ENCODE results near the gene KRT71. TPM values are rescaled to one million over a fixed set of nuclear protein-coding genes. Genes with fewer than 3 reads are reported as not detected.
"Not testable (repeated sequence)": the region's sequence is repeated elsewhere in the genome, so short reads cannot be mapped to it uniquely, and the experiment has no call there.

KRT71 gene
- not detected for polyA plus RNA-seq (2012; ENCODE audit: insufficient read depth, insufficient read length)

DNA sequence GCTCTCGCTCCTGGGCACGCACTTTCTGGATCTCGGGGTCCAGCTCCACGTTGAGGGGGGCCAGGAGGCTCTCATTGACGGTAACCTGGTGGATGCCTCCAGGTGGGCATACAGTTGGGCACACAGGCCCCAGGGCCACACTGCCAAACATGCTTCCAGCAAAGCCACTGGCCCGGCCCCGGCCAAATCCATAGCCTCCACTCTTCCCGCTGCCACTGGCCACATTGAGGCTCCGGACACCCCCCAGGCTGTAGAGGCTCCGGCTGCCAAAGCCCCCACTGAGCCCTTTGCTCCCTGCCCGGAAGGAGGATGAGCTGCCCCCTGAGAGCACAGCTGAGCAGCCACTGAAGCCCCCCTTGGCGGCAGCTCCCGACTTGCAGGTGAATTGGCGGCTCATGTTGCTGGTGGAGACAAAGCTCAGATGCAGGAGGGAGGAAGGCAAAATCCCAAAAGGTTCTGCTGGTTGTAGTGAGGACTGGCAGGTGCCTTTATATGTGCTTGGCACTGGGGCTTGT, at the start of gene KRT71:
Gene KRT71, minus strand, starts transcription at position 465 of the 515 bp plus-strand sequence. Its CDS starts 68 bp downstream, at position 397.
- no peak for DNase-seq (ENCODE audit: low read depth, low spot score)
- no peak within 1 kb of the TSS for H3K4me3 ChIP-seq (ENCODE audit: low read length)

DNA sequence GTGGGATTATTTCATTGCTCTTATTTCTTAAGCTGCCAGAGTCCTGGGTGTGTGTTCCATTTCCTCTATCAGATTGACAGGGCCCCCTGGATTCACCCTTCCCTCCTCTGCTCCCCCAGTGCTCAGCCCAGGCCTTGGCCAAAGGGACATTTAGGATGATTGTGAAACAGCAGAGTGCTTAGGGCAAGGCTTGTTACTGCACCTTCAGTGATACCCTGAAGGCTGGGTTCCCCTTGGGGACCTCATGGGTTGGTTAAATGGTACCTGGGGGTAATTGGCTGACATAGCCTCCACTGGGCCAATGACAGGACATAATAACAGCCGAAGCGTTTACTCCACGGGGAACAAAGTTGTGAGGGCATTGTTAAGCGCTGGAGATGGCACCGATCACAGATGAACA, 49.6 kb upstream of the KRT71 start:
- no peak overlapping the region for H3K4me3 ChIP-seq (ENCODE audit: low read length)
- DNase-seq (ENCODE audit: low read depth, low spot score): no peak

DNA sequence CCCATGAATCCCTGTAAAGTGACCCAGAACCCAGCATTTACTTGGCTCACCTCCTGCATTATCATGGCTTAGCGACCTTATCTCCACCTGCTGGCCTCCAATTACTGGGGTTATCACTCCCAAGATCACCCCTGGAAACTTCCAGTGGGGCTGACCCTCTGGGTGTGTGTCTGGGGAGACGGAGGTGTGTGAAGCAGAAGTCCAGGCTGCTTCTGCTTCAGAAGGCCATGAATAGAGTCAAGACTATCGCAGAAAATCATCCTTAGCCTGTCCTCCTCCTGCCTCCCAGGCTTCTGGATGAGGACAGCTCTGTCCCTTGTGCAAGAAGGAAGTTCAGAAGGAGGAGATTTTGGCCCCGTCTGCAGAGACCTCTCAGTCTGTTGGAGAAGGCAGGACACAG, 48.7 kb upstream of the KRT71 start:
- DNase-seq (ENCODE audit: low read depth, low spot score): no peak

DNA sequence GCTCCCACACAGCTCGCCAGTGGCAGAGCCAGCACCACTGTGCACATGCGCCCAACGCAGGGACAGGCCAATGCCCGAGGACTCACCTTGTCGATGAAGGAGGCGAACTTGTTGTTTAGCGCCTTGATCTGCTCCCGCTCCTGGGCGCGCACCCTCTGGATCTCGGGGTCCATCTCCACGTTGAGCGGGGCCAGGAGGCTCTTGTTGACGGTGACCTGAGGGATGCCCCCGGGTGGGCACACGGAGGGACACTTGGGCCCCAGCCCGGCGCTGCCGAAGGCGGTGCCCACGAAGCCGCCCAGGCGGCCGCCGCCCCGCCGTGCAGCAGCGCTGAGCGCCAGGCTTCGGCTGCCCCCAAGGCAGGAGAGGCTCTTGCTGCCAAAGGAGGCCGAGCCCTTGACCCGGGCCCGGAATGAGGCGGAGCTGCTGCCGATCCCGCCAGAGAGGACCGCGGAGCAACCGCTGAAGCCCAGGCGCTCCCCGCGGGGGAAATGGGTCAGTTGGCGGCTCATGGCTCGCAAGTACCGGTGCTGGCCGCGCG, 48.1 kb upstream of the KRT71 start, which contains the start of gene KRT72:
Gene KRT72, minus strand, starts transcription at position 523 of the 541 bp plus-strand sequence. Its CDS starts 11 bp downstream, at position 512.
- DNase-seq (ENCODE audit: low read depth, low spot score): no peak
- no peak within 1 kb of the TSS for H3K4me3 ChIP-seq (ENCODE audit: low read length)

More for the DNA sequence above, 48.7 kb upstream of the KRT71 start:
- H3K4me3 ChIP-seq (ENCODE audit: low read length): no peak overlapping the region

DNA sequence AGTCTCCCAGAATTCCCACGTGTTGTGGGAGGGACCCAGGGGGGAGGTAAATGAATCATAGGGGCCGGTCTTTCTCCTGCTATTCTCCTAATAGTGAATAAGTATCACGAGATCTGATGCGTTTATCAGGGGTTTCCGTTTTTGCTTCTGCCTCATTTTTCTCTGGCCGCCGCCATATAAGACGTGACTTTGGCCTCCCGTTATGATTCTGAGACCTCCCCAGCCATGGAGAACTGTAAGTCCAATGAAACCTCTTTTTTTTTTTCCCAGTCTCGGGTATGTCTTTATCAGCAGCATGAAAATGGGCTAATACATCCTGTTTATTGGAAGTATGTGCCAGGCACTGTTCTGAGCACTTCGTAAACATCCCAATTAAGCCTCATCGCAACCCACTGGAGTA, 47.5 kb upstream of the KRT71 start:
- no peak overlapping the region for H3K4me3 ChIP-seq (ENCODE audit: low read length)
- DNase-seq (ENCODE audit: low read depth, low spot score): no peak

DNA sequence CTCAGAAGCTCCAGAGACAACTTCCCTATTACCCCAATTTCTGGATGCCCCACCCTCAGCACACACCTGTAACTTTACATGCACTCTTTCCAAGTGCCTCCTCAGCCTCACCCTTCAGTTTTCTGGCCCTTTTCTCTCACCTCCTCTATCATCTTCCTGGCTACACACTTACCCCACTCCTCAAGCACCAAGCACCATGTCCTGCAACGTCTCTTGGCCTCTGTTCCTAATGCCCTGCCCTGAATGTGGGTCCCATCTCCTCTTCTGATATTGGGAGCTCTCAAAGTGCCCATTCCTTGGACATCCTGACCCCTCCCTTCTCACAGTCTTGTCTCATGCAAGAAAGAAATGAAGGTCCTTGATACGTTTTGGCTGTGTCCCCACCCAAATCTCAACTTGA, 47.1 kb upstream of the KRT71 start:
- DNase-seq (ENCODE audit: low read depth, low spot score): no peak
- no peak overlapping the region for H3K4me3 ChIP-seq (ENCODE audit: low read length)

DNA sequence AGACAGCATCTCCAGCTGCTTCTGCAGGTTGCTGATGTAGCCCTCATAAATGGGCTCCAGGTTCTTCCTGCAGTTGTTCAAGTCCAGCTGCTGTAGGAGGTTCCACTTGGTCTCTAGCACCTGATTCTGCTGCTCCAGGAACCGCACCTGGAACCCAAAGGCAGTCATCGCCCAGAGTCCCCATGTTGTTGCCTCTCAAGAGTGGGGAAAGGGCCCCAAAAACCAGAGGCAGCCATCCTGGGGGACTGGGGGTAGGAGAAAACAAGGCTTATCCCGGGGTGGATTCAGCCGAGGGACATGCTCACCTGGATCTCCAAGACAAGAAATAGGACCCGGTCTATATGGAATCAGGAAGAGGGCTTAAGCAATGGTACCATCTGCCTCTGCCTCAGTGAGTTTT, 46.0 kb upstream of the KRT71 start:
- no peak overlapping the region for H3K4me3 ChIP-seq (ENCODE audit: low read length)
- DNase-seq (ENCODE audit: low read depth, low spot score): no peak

DNA sequence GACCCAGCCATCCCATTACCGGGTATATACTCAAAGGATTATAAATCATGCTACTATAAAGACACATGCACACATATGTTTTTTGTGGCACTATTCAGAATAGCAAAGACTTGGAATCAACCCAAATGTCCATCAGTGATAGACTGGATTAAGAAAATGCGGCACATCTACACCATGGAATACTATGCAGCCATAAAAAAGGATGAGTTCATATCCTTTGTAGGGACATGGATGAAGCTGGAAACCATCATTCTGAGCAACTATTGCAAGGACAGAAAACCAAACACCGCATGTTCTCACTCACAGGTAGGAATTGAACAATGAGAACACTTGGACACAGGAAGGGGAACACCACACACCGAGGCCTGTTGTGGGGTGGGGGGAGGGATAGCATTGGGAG, 41.3 kb upstream of the KRT71 start:
- DNase-seq (ENCODE audit: low read depth, low spot score); H3K4me3 ChIP-seq (ENCODE audit: low read length): not testable (repeated sequence)

DNA sequence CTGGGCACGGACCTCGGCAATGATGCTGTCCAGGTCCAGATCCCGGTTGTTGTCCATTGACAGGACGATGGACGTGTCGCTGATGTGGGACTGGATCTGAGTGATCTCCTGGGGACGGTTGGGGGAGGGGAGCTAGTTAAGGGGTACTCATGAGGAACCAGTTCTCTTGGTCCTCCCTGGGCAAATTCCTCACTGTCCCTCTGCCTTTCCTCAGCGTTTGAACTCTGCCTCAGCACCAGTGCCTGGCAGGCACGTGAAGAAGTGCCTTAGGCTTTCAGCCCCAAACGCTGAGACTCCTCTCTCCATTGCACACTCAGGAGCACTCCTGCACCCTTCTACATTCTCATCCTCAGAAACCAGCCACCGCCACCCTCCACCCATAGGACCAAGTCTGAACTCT, 38.6 kb upstream of the KRT71 start:
- DNase-seq (ENCODE audit: low read depth, low spot score): no peak

DNA sequence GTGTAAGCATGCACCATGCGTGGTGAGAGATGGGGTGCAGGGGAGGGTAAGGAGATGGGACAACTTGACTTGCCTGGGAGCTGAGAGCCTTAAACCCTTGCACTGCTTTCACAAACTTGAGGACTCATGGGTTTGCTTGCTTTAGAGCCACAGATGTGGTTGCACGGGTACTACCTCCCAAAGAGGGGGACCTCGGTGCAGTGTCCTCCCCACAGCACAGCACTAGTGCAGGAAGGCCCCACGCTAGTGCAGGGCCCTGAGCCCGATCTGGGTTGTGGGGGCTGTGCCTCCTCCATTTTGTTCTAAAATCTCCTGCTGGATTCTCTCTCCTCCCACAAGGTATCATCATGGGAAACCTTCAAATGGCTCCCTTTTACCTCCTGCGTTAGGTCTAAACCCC, 37.1 kb upstream of the KRT71 start:
- DNase-seq (ENCODE audit: low read depth, low spot score): no peak
- H3K4me3 ChIP-seq (ENCODE audit: low read length): no peak overlapping the region

More for the DNA sequence above, 38.6 kb upstream of the KRT71 start:
- no peak overlapping the region for H3K4me3 ChIP-seq (ENCODE audit: low read length)

DNA sequence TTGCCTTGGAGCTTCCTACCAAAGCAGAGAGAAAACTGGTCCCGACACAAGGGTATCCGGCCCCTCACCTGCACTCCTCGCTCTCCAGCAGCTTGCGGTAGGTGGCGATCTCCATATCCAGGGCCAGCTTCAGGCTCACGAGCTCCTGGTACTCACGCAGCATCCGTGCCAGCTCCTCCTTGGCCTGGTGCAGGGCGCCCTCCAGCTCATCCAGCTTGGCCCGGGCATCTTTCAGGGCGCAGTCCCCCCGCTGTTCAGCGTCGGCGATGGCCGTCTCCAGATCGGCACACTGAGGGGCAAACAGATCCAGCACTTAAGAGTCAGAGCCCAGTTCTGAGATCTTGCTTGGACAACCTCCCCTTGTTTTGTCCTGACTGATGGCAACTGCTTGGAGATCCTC, 34.6 kb upstream of the KRT71 start:
- DNase-seq (ENCODE audit: low read depth, low spot score): no peak
- H3K4me3 ChIP-seq (ENCODE audit: low read length): no peak overlapping the region

DNA sequence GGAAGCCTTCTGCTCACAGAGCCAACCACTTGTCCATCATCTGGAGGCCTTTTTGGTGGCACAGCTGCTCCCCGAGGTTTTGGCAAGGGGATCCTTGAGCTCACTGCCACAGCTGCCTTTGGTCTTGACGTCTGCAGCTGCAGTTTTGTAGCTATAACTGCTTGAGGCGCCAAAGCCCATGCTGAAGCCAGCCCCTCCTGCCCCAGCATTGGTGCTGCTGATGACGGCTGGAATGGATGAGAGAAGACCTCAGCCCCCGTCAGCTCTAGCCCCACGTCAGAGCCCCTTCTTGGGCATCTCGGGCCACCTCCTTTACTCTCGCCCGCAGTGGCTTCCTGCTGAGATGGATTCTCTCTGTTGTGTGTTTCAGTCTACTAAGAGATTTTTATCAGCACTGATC, 33.0 kb upstream of the KRT71 start:
- DNase-seq (ENCODE audit: low read depth, low spot score): peak; percentile 87
- no peak overlapping the region for H3K4me3 ChIP-seq (ENCODE audit: low read length)

DNA sequence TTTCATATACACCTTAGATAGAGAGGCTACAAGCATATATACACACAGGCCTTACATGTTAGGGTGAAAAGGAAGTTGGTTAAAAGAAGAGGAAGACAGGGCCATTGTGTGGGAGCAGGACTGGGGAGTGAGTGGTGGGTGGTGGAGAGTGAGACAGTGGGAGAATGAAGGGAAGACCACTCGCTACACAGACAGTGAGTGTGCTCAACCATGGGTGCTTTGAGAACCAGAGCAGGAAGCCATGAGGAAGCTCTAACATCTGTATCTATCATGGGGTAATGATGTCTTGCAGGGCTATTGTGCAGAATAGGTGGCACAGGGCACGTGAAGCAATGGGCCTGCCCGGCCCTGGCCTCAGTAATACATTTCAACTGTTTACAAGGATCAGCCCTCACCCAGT, 32.1 kb upstream of the KRT71 start:
- DNase-seq (ENCODE audit: low read depth, low spot score): no peak
- H3K4me3 ChIP-seq (ENCODE audit: low read length): no peak overlapping the region

DNA sequence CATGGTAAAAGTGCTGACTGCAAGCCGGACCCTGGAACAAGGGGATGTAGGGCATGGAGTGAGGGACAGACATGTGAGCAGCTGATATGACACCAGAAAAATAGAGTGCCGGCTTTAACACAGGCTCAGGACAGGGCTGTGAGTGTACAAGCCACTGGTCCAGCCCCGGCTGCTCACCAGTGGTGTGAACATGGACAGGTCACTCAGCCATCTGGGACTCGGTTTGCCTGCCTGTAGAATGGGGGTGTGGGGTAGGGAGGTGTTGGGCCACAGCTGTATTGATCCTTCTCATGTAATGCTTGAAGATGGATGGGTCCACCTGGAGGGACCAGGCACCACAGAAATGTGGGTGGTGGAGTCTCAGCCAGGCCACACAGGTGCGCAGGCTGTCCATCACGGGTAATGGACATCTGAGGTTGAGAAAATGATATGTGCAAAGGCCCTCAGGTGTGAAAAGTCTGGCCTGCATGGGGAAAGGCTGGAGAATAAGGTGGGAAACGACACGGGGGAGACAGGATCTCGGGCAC, 31.3 kb upstream of the KRT71 start:
- no peak for DNase-seq (ENCODE audit: low read depth, low spot score)
- H3K4me3 ChIP-seq (ENCODE audit: low read length): no peak overlapping the region

DNA sequence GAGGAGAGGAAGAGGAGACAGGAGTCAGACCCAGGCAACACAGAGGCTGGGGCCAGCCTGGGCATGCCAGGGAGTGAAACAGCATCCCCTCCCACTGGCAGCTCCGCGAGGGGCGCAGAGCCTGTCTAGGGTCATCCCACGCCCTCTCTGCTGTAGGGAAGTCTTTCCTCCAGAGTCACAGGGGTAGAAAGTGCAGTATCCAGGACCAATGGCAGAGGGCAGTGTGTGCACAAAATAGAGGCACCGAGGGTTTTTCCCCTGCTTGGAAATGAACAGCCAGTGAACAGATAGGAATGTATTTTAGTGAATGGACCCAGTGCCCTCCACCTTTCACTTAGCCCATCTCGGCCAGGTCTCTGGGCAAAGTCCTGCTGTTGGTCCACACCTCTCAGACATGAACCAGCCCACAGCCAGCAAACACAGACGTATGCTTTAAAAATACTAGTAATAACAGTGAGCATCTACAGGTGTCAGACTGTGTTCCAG, 30.1 kb upstream of the KRT71 start:
- peak; percentile 63 for DNase-seq (ENCODE audit: low read depth, low spot score)
- no peak overlapping the region for H3K4me3 ChIP-seq (ENCODE audit: low read length)

DNA sequence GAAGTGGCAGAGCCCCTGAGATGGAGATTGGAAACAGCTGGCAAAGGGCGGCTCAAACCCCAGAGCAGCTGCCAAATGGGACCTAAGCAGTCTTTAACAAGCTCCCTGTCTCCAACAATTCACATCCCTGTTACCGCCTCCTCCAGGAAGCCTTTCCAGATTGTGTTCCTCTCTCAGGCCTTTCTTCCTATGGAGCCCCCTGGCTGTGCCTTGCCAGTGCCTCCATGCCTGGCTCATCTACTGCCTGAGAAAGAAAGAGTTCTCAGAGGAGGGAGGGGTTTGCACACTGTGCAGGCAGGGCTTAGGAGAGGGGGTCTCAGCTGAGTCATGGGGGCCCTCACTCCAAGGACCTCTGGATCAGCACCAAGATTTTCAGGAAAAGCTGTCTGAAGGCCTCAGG, 29.5 kb upstream of the KRT71 start:
- DNase-seq (ENCODE audit: low read depth, low spot score): no peak
- no peak overlapping the region for H3K4me3 ChIP-seq (ENCODE audit: low read length)

DNA sequence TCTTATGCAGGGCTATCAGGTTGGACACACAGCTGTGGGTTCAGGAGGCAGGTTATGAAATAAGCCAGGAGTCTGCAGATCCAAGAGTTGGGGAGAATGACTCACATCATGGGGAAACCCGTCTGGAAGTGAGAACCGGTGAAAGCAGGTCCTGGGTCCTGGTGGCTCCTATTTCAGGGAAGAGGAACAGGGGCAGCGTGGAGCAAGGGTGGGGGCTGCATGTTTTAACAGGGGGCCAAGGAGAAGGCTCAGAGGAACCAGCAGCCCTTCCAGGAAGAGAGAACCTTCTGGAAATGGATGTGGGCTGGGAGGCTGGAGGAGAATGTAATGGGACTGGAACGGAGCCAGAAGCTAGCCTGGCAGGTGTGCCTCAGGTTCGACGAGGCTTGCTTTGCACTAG, 28.5 kb upstream of the KRT71 start:
- no peak for DNase-seq (ENCODE audit: low read depth, low spot score)
- H3K4me3 ChIP-seq (ENCODE audit: low read length): no peak overlapping the region

DNA sequence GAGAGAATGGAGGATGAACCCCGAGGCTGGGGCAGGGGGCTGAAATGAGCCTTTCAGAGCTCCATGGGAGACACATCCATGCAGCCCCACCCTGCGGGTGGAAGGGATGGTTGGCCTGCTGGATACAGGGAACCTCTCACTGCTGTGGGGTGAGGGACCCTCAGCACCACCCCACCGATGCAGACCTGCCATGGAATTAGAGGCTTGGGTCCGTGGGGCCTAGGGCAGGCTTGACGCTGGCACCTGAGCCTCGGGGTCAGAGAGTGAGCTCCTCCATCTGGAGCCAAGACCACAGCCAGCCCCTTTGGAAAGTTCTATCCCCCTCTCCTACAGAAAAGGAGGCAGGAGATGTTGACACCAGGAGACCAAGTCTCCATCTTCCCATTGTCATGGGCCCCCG, 28.1 kb upstream of the KRT71 start:
- DNase-seq (ENCODE audit: low read depth, low spot score): no peak
- H3K4me3 ChIP-seq (ENCODE audit: low read length): no peak overlapping the region

DNA sequence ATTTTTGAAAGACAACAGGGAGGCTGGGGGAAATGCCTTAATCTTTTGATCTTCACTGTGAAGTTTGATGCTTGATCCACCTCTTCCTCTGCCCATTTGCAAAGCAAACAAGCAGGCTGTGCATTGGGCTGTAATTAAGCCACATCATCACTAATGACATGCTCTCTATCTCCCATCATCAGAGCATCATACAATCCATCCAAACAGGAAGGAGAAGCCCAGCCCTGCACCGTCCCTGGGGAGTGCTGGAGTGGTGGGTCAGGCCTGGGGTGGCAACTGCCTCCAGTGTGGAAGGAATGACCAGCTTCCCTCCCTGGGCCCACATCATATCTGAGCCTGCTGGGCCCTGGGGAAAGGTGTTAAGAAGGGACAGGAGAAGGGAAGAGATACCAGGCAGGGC, 27.6 kb upstream of the KRT71 start:
- H3K4me3 ChIP-seq (ENCODE audit: low read length): no peak overlapping the region
- no peak for DNase-seq (ENCODE audit: low read depth, low spot score)

DNA sequence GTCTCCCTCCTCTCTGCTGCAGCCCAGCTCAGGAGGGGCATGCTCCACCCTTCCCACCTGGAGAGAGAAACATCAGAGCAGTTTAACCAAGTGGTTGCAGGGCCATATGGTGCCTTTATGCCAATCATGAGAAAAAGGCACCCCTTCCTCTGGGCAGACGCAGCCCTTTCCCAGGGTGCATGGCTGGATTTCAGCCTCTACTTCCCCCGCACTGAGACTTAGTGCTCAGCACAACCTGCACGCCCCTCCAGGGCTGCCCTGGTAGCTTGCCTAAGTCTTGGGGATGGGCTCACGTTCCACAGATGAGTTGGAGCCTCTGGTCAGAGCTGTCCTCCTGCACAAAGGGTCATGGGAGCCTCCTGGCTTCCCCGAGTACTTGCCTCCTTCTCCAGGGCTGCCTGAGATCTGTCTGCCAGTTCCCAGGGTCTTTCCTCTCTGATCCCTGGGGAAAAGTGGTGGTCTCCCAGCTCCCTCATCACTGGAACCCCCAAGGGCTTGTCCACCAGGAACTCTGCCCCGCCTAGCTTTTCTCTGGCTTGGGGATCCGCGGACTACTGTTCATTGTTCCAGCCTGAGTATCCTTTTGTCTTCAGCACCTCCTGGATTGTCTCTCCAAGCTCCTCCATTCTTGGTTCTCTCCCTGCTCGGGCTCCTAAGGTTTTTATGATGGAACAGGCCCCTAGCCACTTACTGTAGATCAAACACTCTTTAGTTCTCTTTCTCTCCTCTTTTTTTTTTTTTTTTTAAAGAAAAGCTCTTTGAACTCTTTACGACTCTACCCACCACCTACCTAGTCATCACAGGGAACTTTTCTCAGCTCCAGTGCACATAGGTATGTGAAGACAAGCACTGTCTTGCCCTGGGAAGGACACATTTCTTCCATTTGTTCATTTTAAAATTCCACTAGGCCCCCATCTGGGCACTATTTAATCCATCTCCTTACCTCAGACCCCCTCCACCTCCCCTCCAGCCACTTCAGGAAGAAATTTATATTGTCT, 26.8 kb upstream of the KRT71 start:
- no peak for DNase-seq (ENCODE audit: low read depth, low spot score)

More for the DNA sequence above, 26.8 kb upstream of the KRT71 start:
- no peak overlapping the region for H3K4me3 ChIP-seq (ENCODE audit: low read length)

Measured in Jurkat, Clone E6-1 (cell line).